Activated CD8-positive, alpha-beta T cell treated with anti-CD3 and anti-CD28 coated beads for 36 hours (primary cell): ENCODE measurements around the gene SMARCAL1. TPM values are rescaled to one million over a fixed set of nuclear protein-coding genes. Genes with fewer than 3 reads are reported as not detected.

Experiments
- ATAC-seq: fragments of 200-7000 bp; cut with Tn5 transposase; one replicate; pipeline ENCODE4 v1.10.0; 2021; ENCODE audit warnings: mild to moderate bottlenecking, moderate library complexity
- CTCF ChIA-PET: fragments of 350-600 bp; sonication (Branson Sonifier 250); formaldehyde crosslinking; loops from one replicate; lab custom pipeline; 2021; ENCODE audit warnings: antibody characterized with exemption; lab: Charles Lee
- POLR2A ChIA-PET: fragments of 350-600 bp; sonication (Branson Sonifier 250); formaldehyde crosslinking; loops from one replicate; lab custom pipeline; 2021; ENCODE audit warnings: antibody characterized with exemption; lab: Charles Lee
- DNase-seq: peaks from one replicate; pipeline ENCODE4 v3.0.0-alpha.2; 2020
- H3K27ac Mint-ChIP-seq: one replicate; pipeline ENCODE4 v1.8.0; 2021; ENCODE audit warnings: mild to moderate bottlenecking, mixed read lengths
- H3K27me3 Mint-ChIP-seq: one replicate; pipeline ENCODE4 v1.8.0; 2021; ENCODE audit warnings: mixed read lengths
- H3K36me3 Mint-ChIP-seq: one replicate; pipeline ENCODE4 v1.8.0; 2021; ENCODE audit warnings: low read depth, mixed read lengths
- H3K4me1 Mint-ChIP-seq: one replicate; pipeline ENCODE4 v1.8.0; 2021; ENCODE audit warnings: low read depth, mixed read lengths
- H3K4me3 Mint-ChIP-seq: one replicate; pipeline ENCODE4 v1.8.0; 2021; ENCODE audit warnings: mild to moderate bottlenecking, moderate library complexity, mixed read lengths
- H3K9me3 Mint-ChIP-seq: one replicate; pipeline ENCODE4 v1.8.0; 2021; ENCODE audit warnings: mixed read lengths
- CTCF ChIP-seq: fragments of 200-600 bp; IDR thresholded peaks from one replicate; pipeline ENCODE4 v1.8.0; 2022; ENCODE audit warnings: antibody characterized with exemption, mild to moderate bottlenecking
- intact Hi-C: fragments of 100-400 bp; cut with micrococcal nuclease; formaldehyde crosslinking; loops from one replicate; pipeline ENCODE4 v1.10.0; 2022
- total RNA-seq, 2 experiments: library from RNA; stranded (reverse); gene quantifications; one replicate each; pipeline ENCODE4 v1.2.3, GENCODE V29; 2021

The SMARCAL1 gene
- total RNA-seq, 2 experiments from 2014 or later: 22.3 to 24.7 TPM

- TF ChIP-seq CTCF: no peak
- ChIA-PET CTCF (no interaction called here), POLR2A (interaction anchor here (1.6 kb wide), 1 partner anchor 9 kb away, joined by 7 read pairs; no protein-coding TSS in a partner anchor)
- intact Hi-C loops: loop anchor here (5.0 to 10.0 kb wide), 2 partner anchors 83 to 381 kb away; partner anchors contain the start of gene SMARCAL1
- Mint-ChIP-seq H3K9me3 (no peaks in the 10 kb centered on the region), H3K4me3 (no peak overlapping the region), H3K27me3 (no peaks in the 10 kb centered on the region), H3K27ac (no peak overlapping the region), H3K36me3 (peaks cover 29% of the 10 kb centered on the region), H3K4me1 (peaks cover 29% of the 10 kb centered on the region)
- DNase-seq (no peak), ATAC-seq (no peak)
These were observed 83.4 kb downstream of the SMARCAL1 start for GRCh38 chr2:216495656-216496055.

- Mint-ChIP-seq H3K9me3 (no peaks in the 10 kb centered on the region), H3K27ac (peak overlapping the region; percentile 95), H3K4me1 (peaks cover 42% of the 10 kb centered on the region), H3K27me3 (no peaks in the 10 kb centered on the region), H3K4me3 (peak overlapping the region; percentile 85), H3K36me3 (peaks cover 44% of the 10 kb centered on the region)
- ChIA-PET CTCF (interaction anchor here (1.1 to 1.8 kb wide), 4 partner anchors 10 to 388 kb away, joined by 3 to 7 read pairs (median 4); no protein-coding TSS in a partner anchor), POLR2A (interaction anchor here (0.8 to 2.2 kb wide), 5 partner anchors 7 to 22 kb away, joined by 3 to 16 read pairs (median 7); no protein-coding TSS in a partner anchor)
- intact Hi-C loops: loop anchor here (5.0 to 10.0 kb wide), 2 partner anchors 85 to 383 kb away; partner anchors contain the start of gene SMARCAL1
- TF ChIP-seq CTCF: no peak
- ATAC-seq (no peak), DNase-seq (no peak)
These were observed 85.2 kb downstream of the SMARCAL1 start for GRCh38 chr2:216497382-216498069.

GRCh38 chr2:216498070-216498378 lies 85.7 kb downstream of the SMARCAL1 start:
- Mint-ChIP-seq H3K27ac (peak overlapping the region; percentile 95), H3K27me3 (no peaks in the 10 kb centered on the region), H3K4me1 (peaks cover 47% of the 10 kb centered on the region), H3K9me3 (no peaks in the 10 kb centered on the region), H3K4me3 (peak overlapping the region; percentile 85), H3K36me3 (peaks cover 49% of the 10 kb centered on the region)
- ATAC-seq (no peak), DNase-seq (no peak)
- ChIA-PET CTCF (interaction anchor here (1.1 to 1.8 kb wide), 4 partner anchors 11 to 388 kb away, joined by 3 to 7 read pairs (median 4); no protein-coding TSS in a partner anchor), POLR2A (interaction anchor here (0.8 to 2.2 kb wide), 7 partner anchors 10 to 327 kb away, joined by 3 to 16 read pairs (median 7); no protein-coding TSS in a partner anchor)
- TF ChIP-seq CTCF: no peak
- intact Hi-C loops: loop anchor here (5.0 to 10.0 kb wide), 2 partner anchors 86 to 383 kb away; partner anchors contain the start of gene SMARCAL1

- ATAC-seq: peak; percentile 97
- intact Hi-C loops: loop anchor here (5.0 to 10.0 kb wide), 2 partner anchors 86 to 384 kb away; partner anchors contain the start of gene SMARCAL1
- POLR2A ChIA-PET: interaction anchor here (0.6 to 2.2 kb wide), 10 partner anchors 9 to 719 kb away, joined by 3 to 16 read pairs (median 4); no protein-coding TSS in a partner anchor
- Mint-ChIP-seq H3K36me3 (peaks cover 55% of the 10 kb centered on the region), H3K9me3 (no peaks in the 10 kb centered on the region), H3K4me3 (peak within 1 kb of the TSS; percentile 85), H3K27ac (peak within 1 kb of the TSS; percentile 95), H3K4me1 (peaks cover 46% of the 10 kb centered on the region), H3K27me3 (no peaks in the 10 kb centered on the region)
- CTCF ChIA-PET: interaction anchor here (0.7 to 1.8 kb wide), 5 partner anchors 11 to 389 kb away, joined by 3 to 7 read pairs (median 4); no protein-coding TSS in a partner anchor
- no peak for TF ChIP-seq CTCF
- peak; percentile 94 for DNase-seq
These were observed 86.4 kb downstream of the SMARCAL1 start, which contains the start of gene RPL37A for GRCh38 chr2:216498379-216499352. Gene RPL37A (plus strand): TSS chr2:216498844. CDS start chr2:216498875, 31 bp downstream.
